ENCODE results near the gene DECR2. TPM values are rescaled to one million over a fixed set of nuclear protein-coding genes. Genes with fewer than 3 reads are reported as not detected.
A peak's percentile ranks its signal among the peaks of the same experiment; 100 is the strongest.

The DECR2 gene
- total and polyA plus RNA-seq, 9 of the 15 experiments (the other 6 are each of a cell fraction or from before 2014, with no cell fraction given), result 1.0 to 31.9 (median 10.3) TPM

GRCh38 chr16:381789-382717 lies 19.6 kb upstream of the DECR2 start, which contains the start of gene PGAP6 (continued):
- TF ChIP-seq PBX2 (CRISPR knock-in tag; IDR thresholded peaks at IDR 0.05; ENCODE audit: low read depth) (no peak), PBX2 (tag; conservative IDR thresholded peaks at IDR 0.05; ENCODE audit: low read depth) (no peak), POLR2B (IDR thresholded peaks at IDR 0.05; ENCODE audit: low read depth, partially characterized antibody) (peak; percentile 21), E4F1 (CRISPR knock-in tag; IDR thresholded peaks at IDR 0.05; ENCODE audit: borderline replicate concordance) (no peak), ZC3H11A (IDR thresholded peaks at IDR 0.05; ENCODE audit: low read depth, low read length) (no peak), PHF20 (IDR thresholded peaks at IDR 0.05; ENCODE audit: partially characterized antibody) (no peak), CREBBP (IDR thresholded peaks at IDR 0.05; ENCODE audit: low read depth, low read length) (no peak), TEAD1 (CRISPR knock-in tag; IDR thresholded peaks at IDR 0.05) (peak in 1 of 2 experiments; percentile 52; a peak in 1 of 4 replicates), HCFC1 (IDR thresholded peaks at IDR 0.05; ENCODE audit: low read depth, low read length) (no peak), NUFIP1 (IDR thresholded peaks at IDR 0.05; ENCODE audit: partially characterized antibody) (no peak), ZBED1 (IDR thresholded peaks at IDR 0.05) (no peak), SMARCC2 (IDR thresholded peaks at IDR 0.05; ENCODE audit: low read depth) (no peak), NFIX (CRISPR knock-in tag; IDR thresholded peaks at IDR 0.05; ENCODE audit: low read depth) (no peak), MAFK (IDR thresholded peaks at IDR 0.05; ENCODE audit: low read length) (no peak), ZNF311 (CRISPR knock-in tag; IDR thresholded peaks at IDR 0.05) (no peak), MTF1 (CRISPR knock-in tag; IDR thresholded peaks at IDR 0.05; ENCODE audit: borderline replicate concordance) (no peak), GATAD2A (IDR thresholded peaks at IDR 0.05) (0 out of 2 replicates have a peak, but pooled peaks have one; percentile 24), POLR2G (IDR thresholded peaks at IDR 0.05; ENCODE audit: low read depth, low read length) (peak; percentile 77), SAFB (IDR thresholded peaks at IDR 0.05; ENCODE audit: borderline replicate concordance, low read depth, low read length) (peak; percentile 91), BCL6 (CRISPR knock-in tag; IDR thresholded peaks at IDR 0.05) (no peak), WHSC1 (IDR thresholded peaks at IDR 0.05; ENCODE audit: low read length) (no peak), ZNF263 (CRISPR knock-in tag; IDR thresholded peaks at IDR 0.05; ENCODE audit: borderline replicate concordance) (no peak), BRCA1 (IDR thresholded peaks at IDR 0.05) (no peak), BRCA1 (CRISPR knock-in tag; IDR thresholded peaks at IDR 0.05) (no peak)

Measured in K562 (cell line).